Activated B cell treated with CpG ODN at 0.5 μM for 24 hours (primary cell): ENCODE data around the gene FAM177B. TPM values are rescaled to one million over a fixed set of nuclear protein-coding genes. Genes with fewer than 3 reads are reported as not detected.
"Not testable (repeated sequence)": the region's sequence is repeated elsewhere in the genome, so short reads cannot be mapped to it uniquely, and the experiment has no call there.

ENCODE experiments used
- ATAC-seq: fragments of 200-7000 bp; cut with Tn5 transposase; one replicate; pipeline ENCODE4 v1.10.0; 2021; ENCODE audit warnings: low read depth, mild to moderate bottlenecking, moderate library complexity
- CTCF ChIA-PET: fragments of 350-600 bp; sonication (Branson Sonifier 250); formaldehyde crosslinking; loops from one replicate; lab custom pipeline; 2021; ENCODE audit warnings: antibody characterized with exemption; lab: Charles Lee
- POLR2A ChIA-PET: fragments of 350-600 bp; sonication (Branson Sonifier 250); formaldehyde crosslinking; loops from one replicate; lab custom pipeline; 2021; ENCODE audit warnings: antibody characterized with exemption; lab: Charles Lee
- DNase-seq: peaks from one replicate; pipeline ENCODE4 v3.0.0; 2022
- H3K27ac Mint-ChIP-seq: one replicate; pipeline ENCODE4 v1.8.0; 2020; ENCODE audit warnings: mixed read lengths
- H3K27me3 Mint-ChIP-seq: one replicate; pipeline ENCODE4 v1.8.0; 2021; ENCODE audit warnings: mixed read lengths
- H3K36me3 Mint-ChIP-seq: one replicate; pipeline ENCODE4 v1.8.0; 2021; ENCODE audit warnings: low read depth, mixed read lengths
- H3K4me1 Mint-ChIP-seq: one replicate; pipeline ENCODE4 v1.8.0; 2021; ENCODE audit warnings: mixed read lengths
- H3K4me3 Mint-ChIP-seq: one replicate; pipeline ENCODE4 v1.8.0; 2020; ENCODE audit warnings: mild to moderate bottlenecking, mixed read lengths
- H3K9me3 Mint-ChIP-seq: one replicate; pipeline ENCODE4 v1.8.0; 2020; ENCODE audit warnings: mixed read lengths
- CTCF ChIP-seq: fragments of 200-600 bp; IDR thresholded peaks from one replicate; pipeline ENCODE4 v1.8.0; 2022; ENCODE audit warnings: antibody characterized with exemption, mild to moderate bottlenecking
- intact Hi-C: fragments of 100-400 bp; cut with micrococcal nuclease; formaldehyde crosslinking; loops from one replicate; pipeline ENCODE4 v1.15.1; 2024
- total RNA-seq: library from RNA; stranded (reverse); gene quantifications from 2 replicates; pipeline ENCODE4 v1.2.3, GENCODE V29; 2022

The FAM177B gene
- total RNA-seq, 1 donor from 2014 or later: 3.5 TPM

- intact Hi-C loops: no loop called here
- POLR2A ChIA-PET: interaction anchor here (0.8 to 2.0 kb wide), 9 partner anchors 14 to 147 kb away, joined by 3 to 13 read pairs (median 4); partner anchors contain the start of genes AIDA, BROX and TAF1A
- H3K4me3 Mint-ChIP-seq: no peak overlapping the region
Measured at GRCh38 chr1:222736470-222736869, 532 bp upstream of the FAM177B start.

GRCh38 chr1:222739465-222739864 is 2.5 kb downstream of the FAM177B start:
- intact Hi-C loops: loop anchor here (2.0 kb wide), 3 partner anchors 75 to 383 kb away; partner anchors contain the start of gene DISP1
- Mint-ChIP-seq H3K9me3 (no peaks in the 10 kb centered on the region), H3K4me1 (peaks cover 43% of the 10 kb centered on the region), H3K27ac (no peak overlapping the region), H3K4me3 (no peak overlapping the region), H3K36me3 (peaks cover 15% of the 10 kb centered on the region), H3K27me3 (no peaks in the 10 kb centered on the region)
- no peak for DNase-seq
- ChIA-PET POLR2A (interaction anchor here (0.8 to 1.6 kb wide), 8 partner anchors 10 to 98 kb away, joined by 3 to 15 read pairs (median 4); partner anchors contain the start of genes AIDA and BROX), CTCF (interaction anchor here (0.7 to 2.7 kb wide), 21 partner anchors 9 to 394 kb away, joined by 3 to 23 read pairs (median 4); partner anchors contain the start of gene BROX)
- ATAC-seq: peak; percentile 40
- no peak for TF ChIP-seq CTCF

More at GRCh38 chr1:222736470-222736869, 532 bp upstream of the FAM177B start:
- H3K27me3 Mint-ChIP-seq: no peaks in the 10 kb centered on the region
- no peak for TF ChIP-seq CTCF
- H3K9me3 Mint-ChIP-seq: no peaks in the 10 kb centered on the region
- peaks cover 28% of the 10 kb centered on the region for H3K36me3 Mint-ChIP-seq
- ATAC-seq (no peak), DNase-seq (no peak)
- CTCF ChIA-PET: interaction anchor here (1.1 to 2.9 kb wide), 8 partner anchors 13 to 393 kb away, joined by 3 to 15 read pairs (median 7); no protein-coding TSS in a partner anchor
- no peak overlapping the region for H3K27ac Mint-ChIP-seq
- H3K4me1 Mint-ChIP-seq: peaks cover 50% of the 10 kb centered on the region

- intact Hi-C loops: loop anchor here (2.0 kb wide), 3 partner anchors 75 to 383 kb away; partner anchors contain the start of gene DISP1
- Mint-ChIP-seq H3K36me3 (peaks cover 11% of the 10 kb centered on the region), H3K9me3 (no peaks in the 10 kb centered on the region), H3K27me3 (no peaks in the 10 kb centered on the region), H3K4me1 (peaks cover 38% of the 10 kb centered on the region), H3K27ac (peak overlapping the region; percentile 84), H3K4me3 (no peak overlapping the region)
- CTCF ChIA-PET: interaction anchor here (0.7 to 2.7 kb wide), 11 partner anchors 11 to 385 kb away, joined by 3 to 23 read pairs (median 6); partner anchors contain the start of gene BROX
- ATAC-seq: peak; percentile 33
- DNase-seq: no peak
- POLR2A ChIA-PET: interaction anchor here (0.8 to 0.9 kb wide), 2 partner anchors 27 to 98 kb away, joined by 3 read pairs; partner anchors contain the start of genes AIDA and BROX
- TF ChIP-seq CTCF: no peak
Measured at GRCh38 chr1:222739929-222740328, 2.9 kb downstream of the FAM177B start.

- peaks cover 12% of the 10 kb centered on the region for H3K36me3 Mint-ChIP-seq
- POLR2A ChIA-PET: interaction anchor here (0.6 to 2.2 kb wide), 3 partner anchors 9 to 196 kb away, joined by 3 to 9 read pairs (median 7); no protein-coding TSS in a partner anchor
- CTCF ChIA-PET, ATAC-seq, H3K27me3 Mint-ChIP-seq, intact Hi-C loops, H3K4me3 Mint-ChIP-seq, H3K9me3 Mint-ChIP-seq, DNase-seq: not testable (repeated sequence)
- peaks cover 31% of the 10 kb centered on the region for H3K4me1 Mint-ChIP-seq
- peak overlapping the region; percentile 88 for H3K27ac Mint-ChIP-seq
Measured at GRCh38 chr1:222741630-222742457, 4.8 kb downstream of the FAM177B start.

GRCh38 chr1:222749927-222750326 is 12.9 kb downstream of the FAM177B start:
- Mint-ChIP-seq H3K36me3 (peaks cover 9% of the 10 kb centered on the region), H3K27ac (peak overlapping the region; percentile 54), H3K9me3 (no peaks in the 10 kb centered on the region), H3K4me3 (no peak overlapping the region), H3K27me3 (no peaks in the 10 kb centered on the region), H3K4me1 (peaks cover 56% of the 10 kb centered on the region)
- TF ChIP-seq CTCF: no peak
- ChIA-PET POLR2A (interaction anchor here (1.3 to 2.8 kb wide), 6 partner anchors 11 to 48 kb away, joined by 4 to 16 read pairs (median 6); partner anchors contain the start of gene FAM177B), CTCF (interaction anchor here (1.3 to 3.6 kb wide), 5 partner anchors 11 to 340 kb away, joined by 3 to 19 read pairs (median 4); partner anchors contain the start of gene FAM177B)
- ATAC-seq (no peak), DNase-seq (no peak)
- intact Hi-C loops: loop anchor here (1.0 to 5.0 kb wide), 3 partner anchors 17 to 62 kb away; no protein-coding TSS in a partner anchor
